Lung microvascular endothelial cell (primary cell): Measurements from ENCODE around the gene TAF6L. TPM values are rescaled to one million over a fixed set of nuclear protein-coding genes. Genes with fewer than 3 reads are reported as not detected.
"Not testable (repeated sequence)": the region's sequence is repeated elsewhere in the genome, so short reads cannot be mapped to it uniquely, and the experiment has no call there.

ENCODE experiments used
- DNase-seq, 2 donors: peaks; one replicate each; pipeline versions ENCODE4 v3.0.0 to v3.0.0-alpha.2; 2010; ENCODE audit warnings: low read depth in 2 of 2
- total RNA-seq: library from RNA; depleted of rRNA; stranded (reverse); fragments of >200 nt; gene quantifications from 2 replicates; pipeline ENCODE4 v1.2.1, GENCODE V29; 2014

Gene TAF6L
- total RNA-seq, 1 donor from 2014 or later, result 31.9 TPM

DNA sequence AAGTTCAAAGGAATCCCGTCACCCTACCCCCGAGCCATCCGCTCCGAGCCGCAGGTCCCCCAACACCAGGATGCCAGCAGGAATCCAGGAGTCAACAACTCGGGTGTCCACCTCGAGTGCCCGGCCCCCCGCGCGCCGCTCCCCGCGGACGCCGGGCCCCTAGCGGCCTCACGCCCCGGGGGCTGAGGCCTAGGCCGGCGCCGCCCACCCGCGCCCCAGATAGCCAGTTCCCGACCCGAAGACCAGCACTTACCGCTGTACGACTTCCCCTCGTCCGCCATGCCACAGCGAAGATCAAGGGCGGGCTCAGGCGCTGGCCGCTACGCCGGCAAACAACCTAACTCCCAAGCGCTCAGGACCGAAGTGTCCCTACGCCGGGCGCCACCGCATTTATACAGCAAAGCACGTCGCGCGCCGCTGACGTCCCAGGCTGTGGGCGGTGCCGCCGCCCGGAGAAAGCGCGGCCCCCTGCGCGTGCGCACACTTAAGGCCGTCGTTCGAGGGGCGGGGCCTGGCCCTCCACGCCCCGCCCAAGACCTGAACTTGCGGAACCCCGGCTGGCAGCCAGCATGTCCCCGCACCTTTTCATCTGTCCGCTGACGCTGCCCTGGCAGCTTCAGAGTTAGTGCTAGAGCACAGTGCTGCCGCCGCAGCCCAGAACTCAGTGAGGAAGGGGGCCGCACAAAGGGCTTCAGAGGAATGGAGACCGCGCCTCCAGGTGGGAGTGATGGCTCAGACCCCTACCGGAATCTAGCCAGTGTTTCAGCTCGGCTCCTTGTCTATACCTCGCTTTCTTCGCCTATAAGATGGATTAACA lies 34.1 kb downstream of the TAF6L start, which contains the start of gene NXF1:
TSS of gene NXF1 (minus strand) at position 365 of the 817 bp plus-strand sequence. CDS start at position 281, 84 bp downstream.
- peak; percentile 95 to 98 for DNase-seq

DNA sequence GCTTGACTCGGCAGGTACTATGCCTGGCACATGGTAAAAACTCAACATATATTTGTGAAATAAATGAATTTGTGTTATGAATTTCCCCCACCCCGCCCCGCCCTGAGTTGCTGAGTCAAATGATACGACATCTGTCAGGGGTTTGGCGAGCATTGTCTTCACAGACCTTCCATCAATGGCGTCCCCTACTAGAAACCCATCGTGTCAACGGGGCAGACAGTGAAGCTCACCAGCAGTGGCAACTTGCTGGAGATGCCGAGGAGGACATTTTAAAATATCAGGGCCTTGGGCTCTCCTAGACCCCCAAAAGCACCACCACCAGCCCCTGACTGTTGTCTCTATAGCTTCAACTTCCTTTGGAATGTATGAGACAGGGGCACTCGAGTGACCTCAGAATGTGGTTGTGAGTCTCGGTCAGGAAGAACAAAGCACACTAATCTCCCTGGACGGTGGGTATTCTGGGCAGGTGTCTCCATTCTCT lies 34.8 kb downstream of the TAF6L start:
- DNase-seq, result peak; percentile 13 to 29

DNA sequence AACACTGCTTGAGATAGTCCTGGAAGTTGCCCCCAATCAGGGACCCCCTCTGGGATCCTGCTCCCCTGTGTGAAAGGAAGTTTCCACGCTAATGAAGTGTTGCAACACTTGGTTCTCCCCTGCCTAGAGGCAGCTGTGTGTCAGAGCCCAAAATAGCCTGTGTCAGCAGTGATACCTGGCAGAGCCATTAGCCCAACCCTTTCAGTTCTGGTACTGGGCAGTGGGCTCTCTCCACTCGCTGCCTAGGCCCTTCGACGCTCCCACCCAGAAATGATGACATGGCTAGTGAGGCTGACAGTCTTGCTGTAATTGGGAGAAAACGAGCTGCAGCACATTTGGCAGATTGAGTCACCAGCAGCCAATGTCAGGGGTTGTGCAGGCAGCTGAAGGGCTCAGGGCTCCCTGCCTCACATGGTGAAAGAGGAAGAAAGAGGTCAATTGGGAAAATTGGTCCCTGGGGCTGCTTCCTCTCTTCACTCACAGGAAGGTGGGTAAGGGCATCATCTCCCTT lies 35.5 kb downstream of the TAF6L start:
- DNase-seq, result peak in 1 of 2 donors; percentile 59

DNA sequence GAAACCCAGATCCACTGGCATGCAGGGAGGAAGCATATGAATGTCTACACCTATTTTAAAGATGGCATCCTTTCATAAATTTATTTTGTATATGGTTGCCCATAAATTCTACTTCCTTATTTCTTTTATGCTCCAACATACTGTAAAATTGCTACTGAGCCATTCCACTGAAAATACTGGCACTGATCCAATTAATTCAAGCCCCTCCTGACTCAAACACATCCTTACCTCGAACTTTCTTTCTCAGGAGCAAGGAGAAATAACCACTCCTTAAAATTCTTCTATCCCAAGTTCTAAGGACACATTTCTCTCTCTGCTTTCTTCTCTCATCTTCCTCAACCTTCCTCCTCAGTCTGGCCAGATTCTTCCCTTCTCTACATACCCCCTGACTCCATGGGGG lies 39.6 kb downstream of the TAF6L start:
- DNase-seq, result no peak

DNA sequence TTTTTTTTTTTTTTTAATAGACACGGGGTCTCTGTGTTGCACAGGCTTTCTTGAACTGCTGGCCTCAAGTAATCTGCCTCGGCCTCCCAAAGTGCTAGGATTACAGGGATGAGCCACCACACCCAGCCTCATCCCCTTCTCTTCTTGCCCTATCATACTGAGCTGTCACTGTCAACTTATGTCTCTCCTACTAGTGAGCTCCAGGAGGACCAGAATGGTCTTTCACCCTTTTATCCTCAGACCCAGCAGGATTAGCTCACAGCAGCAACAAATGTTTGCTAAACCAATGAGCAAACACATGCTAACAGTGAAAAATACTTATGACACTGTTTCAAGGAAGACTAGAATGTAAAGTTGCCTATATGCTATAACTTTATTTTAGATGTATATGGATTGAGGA lies 40.5 kb downstream of the TAF6L start:
- DNase-seq, result no peak

DNA sequence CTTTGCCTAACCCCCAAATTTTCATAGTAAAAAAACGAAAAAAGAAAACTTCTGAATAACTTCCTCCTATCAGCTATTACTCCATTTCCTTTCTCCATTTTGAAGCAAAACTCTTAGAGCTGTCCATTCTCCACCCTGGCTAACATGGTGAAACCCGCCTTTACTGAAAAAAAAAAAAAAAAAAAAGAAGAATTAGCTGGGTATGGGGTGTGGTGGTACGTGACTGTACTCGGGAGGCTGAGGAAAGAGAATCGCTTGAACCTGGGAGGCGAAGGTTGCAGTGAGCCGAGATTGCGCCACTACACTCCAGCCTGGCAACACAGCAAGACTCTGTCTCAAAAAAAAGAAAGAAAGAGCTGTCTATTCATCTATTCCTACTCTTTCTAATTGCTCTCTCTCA lies 45.4 kb downstream of the TAF6L start:
- no peak for DNase-seq

DNA sequence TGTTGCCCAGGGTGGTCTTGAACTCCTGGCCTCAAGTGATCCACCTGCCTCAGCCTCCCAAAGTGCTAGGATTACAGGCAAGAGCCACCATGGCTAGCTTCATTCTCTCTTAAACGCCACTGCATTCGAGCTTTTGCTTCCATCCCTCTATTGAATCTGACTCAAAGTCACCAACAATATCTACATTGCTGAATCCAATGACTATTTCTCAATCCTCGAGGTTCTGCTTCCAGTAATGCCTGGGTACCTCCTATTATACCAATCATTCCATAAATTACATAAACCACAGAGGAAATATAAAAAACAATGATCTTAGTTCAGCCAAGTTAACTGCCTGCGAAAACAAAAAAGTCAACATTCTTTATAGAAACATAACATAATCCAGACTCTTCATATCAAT lies 45.9 kb downstream of the TAF6L start:
- DNase-seq, result no peak

DNA sequence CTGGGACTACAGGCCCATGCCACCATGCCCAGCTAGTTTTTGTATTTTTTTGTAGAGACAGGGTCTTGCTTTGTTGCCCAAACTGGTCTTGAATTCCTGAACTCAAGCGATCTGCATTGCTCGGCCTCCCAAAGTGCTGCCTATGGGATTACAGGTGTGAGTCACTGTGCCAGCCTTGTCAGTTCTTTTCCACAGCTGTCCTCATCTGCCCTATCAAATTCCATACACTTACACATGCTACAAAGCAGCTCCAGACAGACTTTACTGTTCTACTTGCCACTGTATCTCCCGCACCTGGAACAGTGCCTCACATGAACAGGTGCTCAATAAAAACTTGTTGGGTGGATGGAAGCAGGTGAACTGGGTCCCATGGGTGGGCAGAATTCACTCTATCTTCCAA lies 52.5 kb downstream of the TAF6L start:
- no peak for DNase-seq

DNA sequence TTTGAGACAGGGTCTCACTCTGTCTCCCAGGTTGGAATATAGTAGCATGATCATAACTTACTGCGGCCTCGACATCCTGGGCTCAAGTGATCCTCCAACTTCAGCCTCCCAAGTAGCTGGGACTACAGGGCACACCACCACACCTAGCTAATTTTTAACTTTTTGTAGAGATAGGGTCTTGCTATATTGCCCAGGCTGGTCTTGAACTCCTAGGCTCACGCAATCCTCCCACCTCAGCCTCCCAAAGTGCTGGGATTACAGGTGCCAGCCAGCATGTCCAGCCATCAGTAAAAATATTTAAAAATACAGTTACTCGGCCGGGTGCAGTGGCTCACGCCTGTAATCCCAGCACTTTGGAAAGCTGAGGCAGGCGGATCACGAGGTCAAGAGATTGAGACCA lies 56.9 kb downstream of the TAF6L start:
- DNase-seq, result not testable (repeated sequence)

DNA sequence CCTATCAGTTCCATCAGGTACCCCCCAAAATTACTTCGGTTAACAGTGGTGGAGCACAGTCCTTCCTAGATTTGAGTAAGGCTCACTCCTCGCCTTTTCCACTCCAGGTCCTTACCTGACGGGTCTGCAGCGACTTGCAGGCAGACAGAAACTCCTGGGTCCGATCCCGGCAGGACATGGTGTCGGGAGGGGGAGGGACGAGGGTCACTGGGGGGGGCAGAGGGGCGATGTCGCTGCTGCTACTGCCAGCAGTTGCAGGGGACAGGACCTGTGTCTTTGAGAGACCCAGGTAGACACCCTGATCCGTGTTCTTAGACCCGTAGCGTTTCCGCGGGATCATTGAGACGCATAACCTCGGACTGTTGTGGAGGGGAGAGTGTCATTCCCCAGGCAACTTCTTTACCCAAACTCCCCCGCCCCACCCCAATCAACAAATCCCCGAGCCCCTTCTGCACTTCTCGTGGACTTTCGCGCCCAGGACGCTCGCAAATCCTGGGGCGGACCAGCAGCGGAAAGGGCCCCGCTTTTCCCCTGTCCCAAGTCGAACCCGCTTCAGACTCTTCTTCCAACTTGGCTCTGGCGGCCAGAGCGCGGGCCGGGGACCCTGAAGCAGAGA lies 59.8 kb downstream of the TAF6L start:
- no peak for DNase-seq

DNA sequence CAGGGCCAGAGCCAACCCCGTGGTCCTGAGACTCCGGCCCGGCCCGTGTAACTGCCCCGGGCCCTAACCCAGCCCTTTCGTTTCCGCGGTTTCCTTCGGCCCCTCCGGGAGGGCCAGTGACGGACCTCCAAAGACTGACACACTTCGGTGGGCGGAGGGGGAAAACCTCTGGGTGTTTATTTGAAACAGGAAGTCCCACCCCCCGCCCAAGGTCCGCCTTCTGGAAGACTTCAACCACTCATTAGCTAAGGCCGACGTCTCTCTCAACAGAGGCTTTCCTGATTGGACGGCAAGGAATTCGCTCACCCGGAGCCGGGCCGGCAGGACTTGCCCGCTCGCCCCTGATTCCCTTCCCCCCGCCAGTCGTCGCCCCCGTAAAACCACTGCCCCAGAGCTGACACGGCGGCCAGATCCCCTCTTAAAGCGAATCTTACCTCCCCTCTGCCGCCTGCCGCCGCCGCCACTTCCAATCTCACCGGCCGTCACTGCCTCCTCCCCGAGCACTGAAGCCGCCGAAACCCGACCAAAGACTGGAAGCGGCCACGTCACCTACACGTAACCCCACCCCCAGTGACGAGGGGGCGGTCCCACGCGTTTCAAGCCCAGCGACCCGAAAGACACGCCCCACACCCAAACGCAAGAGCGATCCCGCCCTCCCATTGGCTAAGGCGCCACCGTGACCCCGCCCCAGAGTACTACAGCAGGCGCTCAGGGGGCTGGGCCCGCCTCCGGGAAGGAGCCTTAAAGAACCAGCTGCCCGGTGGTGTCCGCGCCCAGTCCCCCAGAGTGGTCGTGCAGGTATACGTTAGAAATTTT lies 60.5 kb downstream of the TAF6L start, which contains the start of gene STX5:
TSS of gene STX5 (minus strand) at position 532 of the 816 bp plus-strand sequence. CDS start 808 bp downstream, outside the sequence.
- peak; percentile 99 for DNase-seq

DNA sequence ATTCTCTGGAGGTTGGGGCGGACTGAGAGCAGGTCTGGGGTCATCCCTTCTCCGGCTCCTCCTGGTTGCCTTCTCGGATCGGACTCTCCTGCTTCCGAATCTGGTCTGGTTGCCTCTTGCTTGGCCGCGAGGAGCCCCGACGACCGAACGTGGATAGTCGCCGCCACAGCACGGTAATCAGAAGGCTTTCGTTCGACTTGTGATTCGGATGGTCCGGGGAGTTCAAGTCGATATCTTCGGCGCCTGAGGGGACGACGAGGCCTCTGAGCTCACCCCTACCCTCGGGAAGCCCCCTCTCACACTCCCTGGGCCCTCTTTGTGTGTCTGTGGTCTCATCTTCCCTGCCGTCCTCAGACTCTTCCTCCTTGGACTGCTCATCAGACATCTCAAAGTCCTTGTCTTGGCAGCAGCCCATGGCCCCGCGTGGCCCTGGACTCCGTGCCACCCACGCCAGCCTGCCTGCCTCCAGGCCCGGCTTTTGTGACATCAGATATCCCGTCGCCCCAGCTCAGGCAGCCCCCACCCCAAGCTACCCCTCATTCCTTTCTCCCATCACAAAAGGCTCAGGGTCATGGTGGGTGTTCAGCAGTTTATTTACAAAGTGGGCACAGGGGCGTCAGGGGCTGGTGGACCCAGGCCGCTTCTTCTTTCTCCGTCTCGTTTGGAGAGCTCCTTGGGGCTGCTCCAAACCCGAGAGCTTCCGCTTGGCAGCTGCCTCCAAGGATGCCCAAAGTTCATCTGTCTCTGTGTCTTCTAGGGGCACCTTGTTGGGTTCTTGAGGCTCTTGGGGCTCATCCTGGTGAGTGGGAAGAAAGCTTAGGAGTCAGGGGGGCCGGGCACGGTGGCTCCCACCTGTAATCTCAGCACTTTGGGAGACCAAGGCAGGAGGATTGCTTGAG lies 61.4 kb downstream of the TAF6L start, which contains the start of gene TEX54:
TSS of gene TEX54 (minus strand) at position 506 of the 899 bp plus-strand sequence.
- peak; percentile 8 to 27 for DNase-seq

DNA sequence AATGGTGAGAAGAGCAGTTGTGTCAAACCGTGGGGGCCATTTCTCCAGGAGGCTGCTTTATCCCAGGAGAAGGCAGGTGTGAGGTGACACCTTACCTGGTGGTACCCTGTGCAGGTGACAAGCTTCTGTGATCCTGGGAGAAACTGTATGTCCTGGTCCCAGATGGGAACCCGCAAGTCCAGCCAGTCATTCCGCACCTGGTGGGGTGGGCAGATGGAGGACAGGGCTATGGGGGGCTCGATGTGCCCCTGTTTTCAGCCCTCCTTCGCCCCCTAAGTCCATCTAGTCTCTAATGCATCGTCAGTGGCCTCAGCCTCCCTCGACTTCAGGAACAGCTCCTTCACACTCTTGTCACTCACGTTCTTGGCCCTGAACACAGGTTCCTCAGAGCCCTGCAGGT lies 64.1 kb downstream of the TAF6L start:
- no peak for DNase-seq

Other genes starting within 250 kb of the TAF6L start
- 214 and 215 TPM in 2 replicates for gene AHNAK, start 224.6 kb upstream of the TAF6L start, total RNA-seq
- gene EEF1G, start 197.5 kb upstream of the TAF6L start, total RNA-seq, result 1,150 and 1,533 TPM in 2 replicates
- 7.6 and 14.5 TPM in 2 replicates for gene TUT1, start 179.9 kb upstream of the TAF6L start, total RNA-seq
- gene MTA2, start 169.5 kb upstream of the TAF6L start, total RNA-seq, result 147 and 148 TPM in 2 replicates
- 19.0 and 25.2 TPM in 2 replicates for gene EML3, start 158.6 kb upstream of the TAF6L start, total RNA-seq
- 2.4 and 3.3 TPM in 2 replicates for gene ROM1, start 158.1 kb upstream of the TAF6L start, total RNA-seq
- 12.0 and 15.1 TPM in 2 replicates for gene B3GAT3, start 149.4 kb upstream of the TAF6L start, total RNA-seq
- 170 and 189 TPM in 2 replicates for gene GANAB, start 124.8 kb upstream of the TAF6L start, total RNA-seq
- 13.5 and 19.6 TPM in 2 replicates for gene INTS5, start 118.1 kb upstream of the TAF6L start, total RNA-seq
- 25.5 and 37.5 TPM in 2 replicates for gene C11orf98, start 106.2 kb upstream of the TAF6L start, total RNA-seq
- gene CSKMT, start 106.1 kb upstream of the TAF6L start, total RNA-seq, result 4.8 and 6.3 TPM in 2 replicates
- 8.3 and 9.9 TPM in 2 replicates for gene UQCC3, start 99.7 kb upstream of the TAF6L start, total RNA-seq
- gene LBHD1, start 99.1 kb upstream of the TAF6L start, total RNA-seq, result 1.5 and 1.6 TPM in 2 replicates
- gene UBXN1, start 92.3 kb upstream of the TAF6L start, total RNA-seq, result 126 and 131 TPM in 2 replicates
- gene LRRN4CL, start 81.9 kb upstream of the TAF6L start, total RNA-seq, result 0.22 and 0.60 TPM in 2 replicates
- 17.7 and 26.4 TPM in 2 replicates for gene BSCL2, start 64.0 kb upstream of the TAF6L start, total RNA-seq
- gene GNG3, start 63.7 kb upstream of the TAF6L start, total RNA-seq, result not detected in 2 replicates
- gene HNRNPUL2, start 43.9 kb upstream of the TAF6L start, total RNA-seq, result 7.0 and 9.7 TPM in 2 replicates
- gene TTC9C, start 42.9 kb upstream of the TAF6L start, total RNA-seq, result 23.4 and 24.6 TPM in 2 replicates
- gene ZBTB3, start 17.2 kb upstream of the TAF6L start, total RNA-seq, result 7.4 and 11.7 TPM in 2 replicates
- gene POLR2G, start 9.8 kb upstream of the TAF6L start, total RNA-seq, result 58.0 and 60.7 TPM in 2 replicates
- gene TMEM179B, start 16.0 kb downstream of the TAF6L start, total RNA-seq, result 20.3 and 39.3 TPM in 2 replicates
- 8.7 and 13.5 TPM in 2 replicates for gene TMEM223, start 20.6 kb downstream of the TAF6L start, total RNA-seq
- gene NXF1, start 34.0 kb downstream of the TAF6L start, total RNA-seq, result 7.6 and 12.3 TPM in 2 replicates
- 29.4 and 33.3 TPM in 2 replicates for gene STX5, start 60.7 kb downstream of the TAF6L start, total RNA-seq
- gene TEX54, start 61.4 kb downstream of the TAF6L start, total RNA-seq, result not detected in 2 replicates
- gene WDR74, start 68.2 kb downstream of the TAF6L start, total RNA-seq, result 75.4 and 81.7 TPM in 2 replicates
- gene SLC3A2, start 109.5 kb downstream of the TAF6L start, total RNA-seq, result 57.9 and 59.9 TPM in 2 replicates
- not detected in 2 replicates for gene CHRM1, start 150.0 kb downstream of the TAF6L start, total RNA-seq
- not detected in 2 replicates for gene SLC22A6, start 213.6 kb downstream of the TAF6L start, total RNA-seq
- gene SLC22A8, start 244.4 kb downstream of the TAF6L start, total RNA-seq, result not detected in 2 replicates